Measurements from ENCODE around the gene PCSK4.

- TF ChIP-seq POLR2AphosphoS5 (IDR thresholded peaks at IDR 0.05; ENCODE audit: low read depth, low read length) (no peak), CTCF (IDR thresholded peaks at IDR 0.05) (no peak)
Measured at GRCh38 chr19:1529430-1529816, 39.3 kb upstream of the PCSK4 start.

Measured in Panc1 (cell line).